Activated CD8-positive, alpha-beta memory T cell treated with anti-CD3 and anti-CD28 coated beads, Interleukin-2, amount 10 ng/mL, durations not matched to agents 7 days and 5 days (primary cell): ENCODE measurements around the gene IDI2. TPM values are rescaled to one million over a fixed set of nuclear protein-coding genes. Genes with fewer than 3 reads are reported as not detected.

Experiments used
- ATAC-seq: fragments of 150-1000 bp; cut with Tn5 transposase; one replicate; pipeline ENCODE4 v1.10.0; 2021; ENCODE audit warnings: moderate library complexity
- CTCF ChIA-PET: fragments of 350-600 bp; sonication (Branson Sonifier 250); formaldehyde crosslinking; loops from one replicate; lab custom pipeline; 2021; ENCODE audit warnings: antibody characterized with exemption; lab: Charles Lee
- DNase-seq: peaks from one replicate; pipeline ENCODE4 v3.0.0-alpha.2; 2020
- H3K27ac Mint-ChIP-seq: one replicate; pipeline ENCODE4 v1.8.0; 2021; ENCODE audit warnings: mild to moderate bottlenecking, mixed read lengths
- H3K27me3 Mint-ChIP-seq: one replicate; pipeline ENCODE4 v1.8.0; 2021; ENCODE audit warnings: mixed read lengths
- H3K36me3 Mint-ChIP-seq: one replicate; pipeline ENCODE4 v1.8.0; 2021; ENCODE audit warnings: mild to moderate bottlenecking, mixed read lengths
- H3K4me1 Mint-ChIP-seq: one replicate; pipeline ENCODE4 v1.8.0; 2021; ENCODE audit warnings: mixed read lengths
- H3K4me3 Mint-ChIP-seq: one replicate; pipeline ENCODE4 v1.8.0; 2021; ENCODE audit warnings: mild to moderate bottlenecking, moderate library complexity, mixed read lengths
- H3K9me3 Mint-ChIP-seq: one replicate; pipeline ENCODE4 v1.8.0; 2022; ENCODE audit warnings: low read depth, mixed read lengths
- total RNA-seq, 2 experiments: library from RNA; stranded (reverse); gene quantifications; one replicate each; pipeline ENCODE4 v1.2.3, GENCODE V29; 2021

Gene IDI2
- total RNA-seq, 2 experiments from 2014 or later, result not detected

DNA sequence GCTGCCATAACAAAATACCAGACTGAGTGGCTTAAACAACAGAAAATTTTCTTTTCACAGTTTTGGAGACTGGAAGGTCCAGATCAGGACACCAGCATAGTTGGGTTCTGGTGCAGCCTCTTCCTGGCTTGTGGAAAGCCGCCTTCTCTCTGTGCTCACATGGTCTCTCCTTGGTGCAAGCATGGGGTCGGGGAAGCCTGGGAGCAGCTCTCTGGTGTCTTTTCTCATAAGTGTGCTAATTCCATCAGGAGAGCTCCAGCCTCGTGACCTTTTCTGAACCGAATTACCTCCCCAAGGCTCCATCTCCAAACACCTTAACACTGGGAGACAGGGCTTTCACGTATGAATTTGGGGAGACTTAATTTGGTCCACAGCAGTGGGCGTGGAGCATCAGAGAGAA lies 42.3 kb downstream of the IDI2 start:
- CTCF ChIA-PET, result no interaction called here
- Mint-ChIP-seq H3K27ac (no peak overlapping the region), H3K4me3 (no peak overlapping the region), H3K27me3 (no peaks in the 10 kb centered on the region), H3K9me3 (peaks cover 12% of the 10 kb centered on the region), H3K36me3 (peaks cover 14% of the 10 kb centered on the region), H3K4me1 (peaks cover 14% of the 10 kb centered on the region)
- DNase-seq (no peak), ATAC-seq (no peak)

DNA sequence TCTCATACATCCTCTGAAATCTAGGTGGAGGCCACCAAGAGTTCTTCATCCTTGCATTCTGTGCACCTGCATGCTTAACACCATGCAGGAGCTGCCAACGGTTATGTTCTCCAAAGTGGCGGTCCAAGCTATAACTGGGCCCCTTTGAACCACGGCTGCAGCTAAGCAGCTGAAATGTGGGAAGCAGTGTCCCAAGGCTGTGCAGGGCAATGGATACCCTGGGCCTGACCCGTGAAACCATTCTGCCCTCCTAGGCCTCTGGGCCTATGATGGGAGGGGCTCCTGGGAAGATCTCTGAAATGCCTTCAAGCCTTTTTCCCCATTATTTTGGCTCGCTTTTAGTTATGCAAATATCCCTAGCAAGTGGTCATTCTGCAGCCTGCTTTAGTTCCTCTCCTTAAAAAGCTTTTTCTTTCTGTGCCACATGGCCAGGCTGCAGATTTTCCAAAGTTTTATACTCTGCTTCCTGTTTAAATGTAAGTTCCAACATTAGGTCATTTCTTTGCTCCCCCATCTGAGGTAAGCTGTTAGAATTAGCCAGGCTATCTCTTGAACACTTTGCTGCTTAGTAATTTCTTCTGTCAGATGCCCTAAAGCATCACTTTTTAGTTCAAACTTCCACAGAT lies 45.1 kb downstream of the IDI2 start:
- Mint-ChIP-seq H3K27ac (no peak overlapping the region), H3K4me3 (no peak overlapping the region), H3K27me3 (no peaks in the 10 kb centered on the region), H3K4me1 (no peaks in the 10 kb centered on the region), H3K9me3 (peaks cover 19% of the 10 kb centered on the region), H3K36me3 (peaks cover 19% of the 10 kb centered on the region)
- CTCF ChIA-PET, result no interaction called here
- DNase-seq, result no peak
- ATAC-seq, result no peak

DNA sequence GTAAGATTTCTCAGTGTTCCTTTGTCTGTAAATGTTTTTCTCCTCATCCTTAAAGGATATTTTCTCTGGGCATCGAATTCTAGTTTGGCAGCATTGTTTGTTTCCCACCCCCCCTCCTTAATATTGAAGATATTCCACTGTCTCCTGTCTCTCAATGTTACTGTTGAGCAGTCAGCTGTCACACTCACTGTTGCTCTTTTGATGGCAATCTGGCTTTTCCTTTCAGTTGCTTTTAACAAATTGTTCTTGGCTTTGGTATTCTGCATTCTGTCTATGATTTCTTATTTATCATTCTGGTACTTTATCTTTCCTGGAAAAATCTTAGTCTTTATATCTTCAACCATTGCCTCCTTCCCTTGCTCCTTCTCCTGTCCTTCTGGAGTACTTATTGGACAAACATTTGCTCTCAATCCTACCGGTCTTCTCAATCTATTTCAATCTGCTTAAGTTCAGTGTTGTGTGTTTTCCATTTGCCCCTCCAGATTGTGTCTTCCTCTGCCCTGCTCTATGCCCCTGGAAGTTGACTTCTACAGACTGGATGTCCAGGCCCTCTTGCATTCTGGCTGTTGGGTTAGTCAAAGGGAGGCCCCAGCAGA lies 46.7 kb downstream of the IDI2 start:
- ATAC-seq (no peak), DNase-seq (no peak)
- Mint-ChIP-seq H3K4me1 (no peaks in the 10 kb centered on the region), H3K9me3 (peaks cover 19% of the 10 kb centered on the region), H3K27me3 (no peaks in the 10 kb centered on the region), H3K27ac (no peak overlapping the region), H3K4me3 (no peak overlapping the region), H3K36me3 (peaks cover 19% of the 10 kb centered on the region)
- CTCF ChIA-PET, result no interaction called here

DNA sequence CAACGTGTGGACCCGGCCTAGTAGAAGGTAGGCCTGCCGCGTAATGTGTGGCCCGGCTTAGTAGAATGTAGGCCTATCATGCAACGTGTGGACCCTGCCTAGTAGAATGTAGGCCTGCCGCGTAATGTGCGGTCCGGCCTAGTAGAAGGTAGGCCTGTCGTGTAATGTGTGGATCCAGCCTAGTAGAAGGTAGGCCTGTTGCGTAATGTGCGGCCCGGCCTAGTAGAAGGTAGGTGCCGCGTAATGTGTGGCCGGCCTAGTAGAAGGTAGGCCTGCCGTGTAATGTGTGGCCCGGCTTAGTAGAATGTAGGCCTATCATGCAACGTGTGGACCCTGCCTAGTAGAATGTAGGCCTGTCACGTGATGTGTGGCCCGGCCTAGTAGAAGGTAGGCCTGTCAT lies 49.3 kb downstream of the IDI2 start:
- DNase-seq (no peak), ATAC-seq (no peak)
- H3K4me1 Mint-ChIP-seq, result no peaks in the 10 kb centered on the region
- H3K4me3 Mint-ChIP-seq, result no peak overlapping the region
- H3K9me3 Mint-ChIP-seq, result peaks cover 19% of the 10 kb centered on the region
- H3K36me3 Mint-ChIP-seq, result peaks cover 19% of the 10 kb centered on the region
- H3K27me3 Mint-ChIP-seq, result no peaks in the 10 kb centered on the region
- CTCF ChIA-PET, result no interaction called here
- H3K27ac Mint-ChIP-seq, result no peak overlapping the region

DNA sequence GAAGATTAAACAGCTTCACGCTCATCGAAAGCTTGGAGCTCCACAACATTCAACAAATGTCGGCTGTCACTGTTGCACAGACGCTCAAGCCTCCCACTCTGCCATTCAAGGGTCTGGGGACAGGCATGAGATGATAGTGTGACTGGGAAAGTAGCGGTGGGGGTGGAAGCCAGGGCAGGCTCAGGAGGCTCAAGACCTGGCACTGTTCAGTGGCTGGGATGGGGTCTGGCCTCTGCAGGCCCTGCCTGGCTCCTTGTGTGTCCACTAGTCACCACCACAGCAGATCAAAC lies 50.9 kb downstream of the IDI2 start:
- H3K27me3 Mint-ChIP-seq, result peaks cover 6% of the 10 kb centered on the region
- peaks cover 14% of the 10 kb centered on the region for H3K9me3 Mint-ChIP-seq
- no peaks in the 10 kb centered on the region for H3K4me1 Mint-ChIP-seq
- H3K27ac Mint-ChIP-seq, result no peak overlapping the region
- H3K36me3 Mint-ChIP-seq, result peaks cover 11% of the 10 kb centered on the region
- no peak for DNase-seq
- CTCF ChIA-PET, result no interaction called here
- no peak overlapping the region for H3K4me3 Mint-ChIP-seq
- ATAC-seq, result no peak

DNA sequence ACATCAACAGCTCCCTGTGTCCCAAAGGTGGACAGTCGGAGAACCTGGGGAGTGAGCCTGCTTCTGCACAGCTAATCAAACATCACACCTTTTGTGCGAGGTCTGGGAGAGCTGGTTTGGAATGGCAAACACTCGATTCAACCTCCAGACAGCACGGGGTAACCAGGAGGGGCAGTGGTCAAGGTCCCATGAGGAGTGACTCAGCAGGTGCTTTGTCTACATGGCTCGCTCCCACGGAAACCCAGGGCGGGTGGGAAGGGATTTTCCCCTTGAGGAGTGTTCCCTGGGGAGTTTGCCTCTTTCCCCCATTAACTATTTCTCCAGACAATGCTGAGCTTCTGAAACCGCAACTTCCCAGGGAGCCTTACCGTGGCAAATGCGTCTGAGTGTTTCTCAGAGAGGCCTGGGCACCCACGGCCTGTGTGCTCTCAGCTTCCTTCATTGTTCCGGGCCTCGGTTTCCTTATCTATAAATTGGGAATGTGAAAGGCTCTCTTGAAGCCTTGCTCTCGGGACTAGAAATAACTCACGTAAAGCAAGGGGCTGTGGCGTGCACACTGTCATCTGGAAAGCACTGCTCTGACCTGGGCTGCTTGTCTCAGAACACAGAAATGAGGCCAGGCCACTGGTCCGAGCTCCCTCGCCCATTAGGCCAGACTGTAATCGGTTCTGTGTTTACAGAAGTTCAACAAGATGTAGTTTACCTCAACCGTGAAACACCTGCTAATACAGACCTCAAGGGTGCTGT lies 51.4 kb downstream of the IDI2 start:
- no peak overlapping the region for H3K4me3 Mint-ChIP-seq
- CTCF ChIA-PET, result no interaction called here
- no peak for ATAC-seq
- H3K4me1 Mint-ChIP-seq, result no peaks in the 10 kb centered on the region
- peaks cover 11% of the 10 kb centered on the region for H3K27me3 Mint-ChIP-seq
- no peak overlapping the region for H3K27ac Mint-ChIP-seq
- peaks cover 14% of the 10 kb centered on the region for H3K9me3 Mint-ChIP-seq
- H3K36me3 Mint-ChIP-seq, result peaks cover 10% of the 10 kb centered on the region
- DNase-seq, result no peak

DNA sequence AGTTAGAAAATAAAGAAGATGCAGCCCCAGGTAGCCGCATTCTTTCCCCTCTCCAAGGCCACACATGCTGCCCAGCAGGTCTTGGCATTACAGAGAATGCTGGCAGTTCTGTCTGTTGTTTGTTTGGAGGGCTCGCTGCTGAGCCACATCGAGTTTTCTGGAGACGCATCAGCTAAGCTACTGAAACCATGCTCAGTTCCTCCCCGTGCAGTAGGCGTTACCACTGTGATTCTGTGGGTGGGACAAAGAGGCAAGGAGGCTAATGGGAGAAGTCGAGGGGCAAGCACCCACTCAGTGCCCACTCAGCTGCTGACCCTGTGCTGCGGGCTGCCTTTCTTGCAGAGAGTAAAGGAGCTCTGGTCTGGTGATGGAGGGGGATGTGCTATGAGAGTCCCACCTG lies 52.9 kb downstream of the IDI2 start:
- no peak overlapping the region for H3K4me3 Mint-ChIP-seq
- no peaks in the 10 kb centered on the region for H3K4me1 Mint-ChIP-seq
- no peak for ATAC-seq
- H3K9me3 Mint-ChIP-seq, result peaks cover 5% of the 10 kb centered on the region
- CTCF ChIA-PET, result no interaction called here
- peaks cover 4% of the 10 kb centered on the region for H3K36me3 Mint-ChIP-seq
- peaks cover 23% of the 10 kb centered on the region for H3K27me3 Mint-ChIP-seq
- DNase-seq, result no peak
- H3K27ac Mint-ChIP-seq, result no peak overlapping the region

DNA sequence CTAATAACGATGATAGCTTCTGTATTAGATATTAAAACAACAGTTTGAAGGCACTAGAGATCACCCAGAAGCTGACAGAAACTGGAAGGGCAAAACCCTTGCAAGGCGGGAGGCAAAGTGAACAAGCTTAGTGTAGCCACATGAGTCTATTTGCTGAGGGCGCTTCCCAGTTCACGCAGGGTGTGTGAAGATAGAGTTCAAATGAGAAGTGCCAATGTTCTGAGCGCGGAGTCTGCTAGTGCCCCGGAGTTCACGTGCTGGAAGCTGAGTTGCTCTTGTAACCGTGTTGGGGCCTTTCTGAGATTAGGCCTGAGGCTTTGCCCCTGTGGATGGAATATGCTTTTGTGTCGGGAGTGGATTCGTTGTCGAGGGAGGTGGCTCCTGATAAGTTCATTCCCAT lies 54.0 kb downstream of the IDI2 start:
- peaks cover 3% of the 10 kb centered on the region for H3K4me1 Mint-ChIP-seq
- no peak overlapping the region for H3K27ac Mint-ChIP-seq
- H3K27me3 Mint-ChIP-seq, result peaks cover 23% of the 10 kb centered on the region
- no peak overlapping the region for H3K4me3 Mint-ChIP-seq
- H3K9me3 Mint-ChIP-seq, result peaks cover 2% of the 10 kb centered on the region
- peaks cover 2% of the 10 kb centered on the region for H3K36me3 Mint-ChIP-seq
- CTCF ChIA-PET, result interaction anchor here (1.2 kb wide), 1 partner anchor 15 kb away, joined by 3 read pairs; no protein-coding TSS in a partner anchor
- ATAC-seq, result no peak
- no peak for DNase-seq

DNA sequence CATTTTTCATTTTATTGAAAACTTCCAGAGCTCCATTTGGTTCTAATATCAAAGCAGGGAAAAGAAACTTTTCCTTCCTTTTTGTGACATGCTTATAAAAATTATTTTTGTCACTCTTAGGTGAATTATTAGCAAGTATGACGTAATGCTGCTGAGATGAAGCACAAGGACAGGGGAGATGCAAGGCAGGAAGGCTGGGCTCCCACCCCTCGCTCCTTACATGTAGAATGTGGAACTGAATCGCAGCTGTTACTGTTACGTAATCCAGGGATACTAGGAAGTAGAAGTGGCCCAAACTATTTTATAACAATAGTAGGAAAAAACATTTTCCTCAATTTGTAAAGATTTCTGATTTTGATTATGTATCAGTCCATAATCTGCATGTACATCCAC lies 54.5 kb downstream of the IDI2 start:
- Mint-ChIP-seq H3K9me3 (no peaks in the 10 kb centered on the region), H3K4me1 (peaks cover 3% of the 10 kb centered on the region), H3K36me3 (no peaks in the 10 kb centered on the region), H3K27ac (no peak overlapping the region), H3K4me3 (no peak overlapping the region), H3K27me3 (peaks cover 23% of the 10 kb centered on the region)
- DNase-seq (no peak), ATAC-seq (no peak)
- CTCF ChIA-PET, result interaction anchor here (1.2 kb wide), 1 partner anchor 15 kb away, joined by 3 read pairs; no protein-coding TSS in a partner anchor

DNA sequence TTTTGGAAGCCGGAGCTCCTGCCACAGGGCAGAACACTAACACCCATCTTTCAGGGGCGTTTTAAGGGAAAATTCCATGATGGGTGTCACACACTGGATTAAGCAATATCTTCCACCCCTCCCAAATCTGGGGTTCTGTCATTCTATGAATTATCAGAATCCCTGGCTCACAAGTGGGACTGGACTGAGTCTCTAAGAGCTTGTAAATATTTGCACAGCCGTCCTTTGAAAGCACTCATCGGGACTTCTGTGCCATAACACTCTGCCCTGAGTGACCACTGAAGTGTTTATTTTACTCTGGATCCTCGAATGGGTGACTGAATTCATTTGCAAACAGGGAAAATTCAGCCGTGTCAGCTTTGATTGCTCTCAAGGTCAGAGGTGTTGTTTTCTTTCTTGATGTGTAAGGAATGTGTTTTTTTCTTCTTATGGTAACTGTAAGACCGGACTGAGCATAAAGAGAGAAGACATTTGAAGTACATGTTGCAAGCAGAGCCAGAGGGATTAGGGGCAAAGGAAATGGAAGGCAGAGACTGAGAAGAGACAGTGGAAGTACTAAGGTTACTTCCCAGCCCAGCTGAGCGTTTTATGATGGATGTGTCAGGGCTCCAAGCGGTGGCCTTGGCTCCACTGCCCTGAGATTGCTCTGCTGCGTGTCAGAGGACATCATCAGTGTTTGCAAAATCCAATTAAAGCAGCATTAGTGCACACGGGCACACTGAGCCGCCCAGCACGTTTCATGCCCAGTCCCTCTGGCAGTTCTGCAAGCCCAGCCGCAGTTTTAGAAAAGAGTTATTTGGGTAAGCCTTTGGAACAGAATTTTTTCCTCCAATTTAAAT lies 55.1 kb downstream of the IDI2 start:
- ATAC-seq (no peak), DNase-seq (no peak)
- Mint-ChIP-seq H3K4me1 (peaks cover 3% of the 10 kb centered on the region), H3K27ac (no peak overlapping the region), H3K4me3 (no peak overlapping the region), H3K27me3 (peaks cover 23% of the 10 kb centered on the region), H3K9me3 (no peaks in the 10 kb centered on the region), H3K36me3 (no peaks in the 10 kb centered on the region)
- CTCF ChIA-PET, result interaction anchor here (1.2 kb wide), 1 partner anchor 16 kb away, joined by 3 read pairs; no protein-coding TSS in a partner anchor

DNA sequence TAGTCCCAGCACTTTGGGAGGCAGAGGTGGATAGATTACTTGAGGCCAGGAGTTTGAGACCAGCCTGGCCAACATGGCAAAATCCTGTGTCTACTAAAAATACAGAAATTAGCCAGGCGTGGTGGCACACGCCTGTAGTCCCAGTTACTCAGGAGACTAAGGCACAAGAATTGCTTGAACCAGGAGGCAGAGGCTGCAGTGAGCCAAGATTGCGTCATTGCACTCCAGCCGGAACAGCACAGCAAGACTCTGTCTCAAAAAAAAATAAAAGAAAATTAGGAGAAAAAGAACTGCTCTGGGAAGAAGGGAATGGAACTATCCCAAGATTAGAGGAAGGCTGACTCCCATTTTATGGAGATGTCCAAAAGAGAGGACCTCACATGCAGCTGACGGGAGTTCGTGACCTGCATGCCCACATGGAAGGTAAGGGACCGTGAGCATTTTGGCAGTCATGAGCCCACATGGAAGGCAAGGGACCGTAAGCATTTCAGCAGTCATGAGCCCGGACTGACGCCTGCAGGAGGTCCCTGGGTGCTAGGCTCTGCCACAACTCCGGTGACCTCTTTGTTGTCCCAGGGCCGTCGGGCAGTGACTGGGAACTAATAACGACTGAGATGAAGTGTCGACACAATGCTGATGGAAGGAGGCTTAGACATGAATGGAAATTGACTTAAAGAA lies 56.0 kb downstream of the IDI2 start:
- peaks cover 3% of the 10 kb centered on the region for H3K4me1 Mint-ChIP-seq
- CTCF ChIA-PET, result no interaction called here
- DNase-seq (no peak), ATAC-seq (no peak)
- H3K36me3 Mint-ChIP-seq, result no peaks in the 10 kb centered on the region
- H3K9me3 Mint-ChIP-seq, result no peaks in the 10 kb centered on the region
- no peak overlapping the region for H3K27ac Mint-ChIP-seq
- H3K4me3 Mint-ChIP-seq, result no peak overlapping the region
- H3K27me3 Mint-ChIP-seq, result peaks cover 23% of the 10 kb centered on the region
